NT2/D1 (cell line): ENCODE data around the gene FASTK.

Source experiments
- DNase-seq: peaks from one replicate; pipeline ENCODE4 v3.0.0-alpha.2; 2011; ENCODE audit warnings: low read depth, low spot score
- H3K27me3 ChIP-seq: 2 replicates; pipeline ENCODE4 v1.6.0; 2011; ENCODE audit warnings: mild to moderate bottlenecking; ENCODE audit not compliant: insufficient read length, insufficient read depth
- H3K36me3 ChIP-seq: 2 replicates; pipeline ENCODE4 v1.6.1; 2011; ENCODE audit warnings: mild to moderate bottlenecking, low read length, mixed read lengths; ENCODE audit not compliant: insufficient read depth, insufficient read length
- H3K4me1 ChIP-seq: 2 replicates; pipeline ENCODE4 v1.5.1; 2011; ENCODE audit not compliant: insufficient read depth, insufficient read length
- H3K4me3 ChIP-seq: 2 replicates; pipeline ENCODE4 v1.5.1; 2011; ENCODE audit warnings: low read depth; ENCODE audit not compliant: insufficient read length
- H3K9ac ChIP-seq: 2 replicates; pipeline ENCODE4 v1.6.0; 2011; ENCODE audit warnings: low read depth; ENCODE audit not compliant: insufficient read length
- H3K9me3 ChIP-seq: 2 replicates; pipeline ENCODE4 v1.5.1; 2011; ENCODE audit warnings: mild to moderate bottlenecking, low read length; ENCODE audit not compliant: insufficient read depth
- SUZ12 ChIP-seq: IDR thresholded peaks from 2 replicates; pipeline ENCODE4 v1.6.1; 2011; ENCODE audit not compliant: insufficient read length, insufficient read depth; ENCODE audit errors: extremely low read depth
- YY1 ChIP-seq: IDR thresholded peaks from 2 replicates; pipeline ENCODE4 v1.6.1; 2011; ENCODE audit not compliant: insufficient read length, insufficient read depth
- ZNF274 ChIP-seq: IDR thresholded peaks from 2 replicates; pipeline ENCODE4 v1.6.1; 2011; ENCODE audit warnings: mild to moderate bottlenecking, low read depth, low read length

Gene FASTK

GRCh38 chr7:151070574-151070960 is 10.0 kb downstream of the FASTK start:
- DNase-seq = no peak
- Histone ChIP-seq H3K9ac (no peak overlapping the region), H3K36me3 (peaks cover 86% of the 10 kb centered on the region), H3K9me3 (no peaks in the 10 kb centered on the region), H3K4me1 (peaks cover 4% of the 10 kb centered on the region), H3K27me3 (no peaks in the 10 kb centered on the region), H3K4me3 (no peak overlapping the region)
- no peak for TF ChIP-seq SUZ12
- no peak for TF ChIP-seq YY1
- no peak for TF ChIP-seq ZNF274

GRCh38 chr7:151069841-151070573 is 10.6 kb downstream of the FASTK start:
- no peak for DNase-seq
- H3K9me3 ChIP-seq = no peaks in the 10 kb centered on the region
- no peak overlapping the region for H3K4me3 ChIP-seq
- H3K4me1 ChIP-seq = peaks cover 2% of the 10 kb centered on the region
- H3K36me3 ChIP-seq = peaks cover 86% of the 10 kb centered on the region
- no peaks in the 10 kb centered on the region for H3K27me3 ChIP-seq
- no peak for TF ChIP-seq ZNF274
- TF ChIP-seq YY1 = no peak
- TF ChIP-seq SUZ12 = no peak
- no peak overlapping the region for H3K9ac ChIP-seq

- H3K36me3 ChIP-seq = peaks cover 81% of the 10 kb centered on the region
- H3K4me3 ChIP-seq = no peak overlapping the region
- peaks cover 7% of the 10 kb centered on the region for H3K4me1 ChIP-seq
- DNase-seq = no peak
- H3K9me3 ChIP-seq = no peaks in the 10 kb centered on the region
- TF ChIP-seq YY1 (no peak), ZNF274 (no peak)
- no peak overlapping the region for H3K9ac ChIP-seq
- no peaks in the 10 kb centered on the region for H3K27me3 ChIP-seq
Observed at GRCh38 chr7:151068069-151068773, 12.4 kb downstream of the FASTK start.

GRCh38 chr7:151066273-151066974 is 14.2 kb downstream of the FASTK start:
- Histone ChIP-seq H3K9me3 (no peaks in the 10 kb centered on the region), H3K4me1 (peaks cover 7% of the 10 kb centered on the region), H3K4me3 (no peak overlapping the region), H3K27me3 (no peaks in the 10 kb centered on the region), H3K9ac (no peak overlapping the region), H3K36me3 (peaks cover 68% of the 10 kb centered on the region)
- no peak for TF ChIP-seq SUZ12
- no peak for TF ChIP-seq YY1
- TF ChIP-seq ZNF274 = no peak
- no peak for DNase-seq

- peaks cover 7% of the 10 kb centered on the region for H3K4me1 ChIP-seq
- TF ChIP-seq YY1 = no peak
- TF ChIP-seq SUZ12 = no peak
- no peak for TF ChIP-seq ZNF274
- no peak overlapping the region for H3K9ac ChIP-seq
- no peak for DNase-seq
- H3K36me3 ChIP-seq = peaks cover 59% of the 10 kb centered on the region
- H3K4me3 ChIP-seq = no peak overlapping the region
- no peaks in the 10 kb centered on the region for H3K27me3 ChIP-seq
- no peaks in the 10 kb centered on the region for H3K9me3 ChIP-seq
Observed at GRCh38 chr7:151065516-151065915, 15.1 kb downstream of the FASTK start.

- TF ChIP-seq SUZ12 = no peak
- no peak for TF ChIP-seq YY1
- no peak for TF ChIP-seq ZNF274
- DNase-seq = no peak
- Histone ChIP-seq H3K36me3 (peaks cover 54% of the 10 kb centered on the region), H3K27me3 (no peaks in the 10 kb centered on the region), H3K4me3 (no peak overlapping the region), H3K4me1 (peaks cover 7% of the 10 kb centered on the region), H3K9me3 (no peaks in the 10 kb centered on the region), H3K9ac (no peak overlapping the region)
Observed at GRCh38 chr7:151064993-151065392, 15.6 kb downstream of the FASTK start.

GRCh38 chr7:151064454-151064853 is 16.2 kb downstream of the FASTK start:
- no peak overlapping the region for H3K9ac ChIP-seq
- no peak overlapping the region for H3K4me3 ChIP-seq
- H3K9me3 ChIP-seq = no peaks in the 10 kb centered on the region
- TF ChIP-seq ZNF274 (no peak), SUZ12 (no peak), YY1 (no peak)
- peaks cover 7% of the 10 kb centered on the region for H3K4me1 ChIP-seq
- DNase-seq = no peak
- H3K27me3 ChIP-seq = no peaks in the 10 kb centered on the region
- peaks cover 48% of the 10 kb centered on the region for H3K36me3 ChIP-seq
